GM19467 (cell line): Measurements from ENCODE around the gene GPR179.

Experiments
- ATAC-seq: cut with Tn5 transposase; IDR thresholded peaks from one replicate; pipeline ENCODE4 v1.9.1; 2021; ENCODE audit warnings: mild to moderate bottlenecking, moderate library complexity; ENCODE audit not compliant: unreplicated experiment

GPR179 gene, protein sequence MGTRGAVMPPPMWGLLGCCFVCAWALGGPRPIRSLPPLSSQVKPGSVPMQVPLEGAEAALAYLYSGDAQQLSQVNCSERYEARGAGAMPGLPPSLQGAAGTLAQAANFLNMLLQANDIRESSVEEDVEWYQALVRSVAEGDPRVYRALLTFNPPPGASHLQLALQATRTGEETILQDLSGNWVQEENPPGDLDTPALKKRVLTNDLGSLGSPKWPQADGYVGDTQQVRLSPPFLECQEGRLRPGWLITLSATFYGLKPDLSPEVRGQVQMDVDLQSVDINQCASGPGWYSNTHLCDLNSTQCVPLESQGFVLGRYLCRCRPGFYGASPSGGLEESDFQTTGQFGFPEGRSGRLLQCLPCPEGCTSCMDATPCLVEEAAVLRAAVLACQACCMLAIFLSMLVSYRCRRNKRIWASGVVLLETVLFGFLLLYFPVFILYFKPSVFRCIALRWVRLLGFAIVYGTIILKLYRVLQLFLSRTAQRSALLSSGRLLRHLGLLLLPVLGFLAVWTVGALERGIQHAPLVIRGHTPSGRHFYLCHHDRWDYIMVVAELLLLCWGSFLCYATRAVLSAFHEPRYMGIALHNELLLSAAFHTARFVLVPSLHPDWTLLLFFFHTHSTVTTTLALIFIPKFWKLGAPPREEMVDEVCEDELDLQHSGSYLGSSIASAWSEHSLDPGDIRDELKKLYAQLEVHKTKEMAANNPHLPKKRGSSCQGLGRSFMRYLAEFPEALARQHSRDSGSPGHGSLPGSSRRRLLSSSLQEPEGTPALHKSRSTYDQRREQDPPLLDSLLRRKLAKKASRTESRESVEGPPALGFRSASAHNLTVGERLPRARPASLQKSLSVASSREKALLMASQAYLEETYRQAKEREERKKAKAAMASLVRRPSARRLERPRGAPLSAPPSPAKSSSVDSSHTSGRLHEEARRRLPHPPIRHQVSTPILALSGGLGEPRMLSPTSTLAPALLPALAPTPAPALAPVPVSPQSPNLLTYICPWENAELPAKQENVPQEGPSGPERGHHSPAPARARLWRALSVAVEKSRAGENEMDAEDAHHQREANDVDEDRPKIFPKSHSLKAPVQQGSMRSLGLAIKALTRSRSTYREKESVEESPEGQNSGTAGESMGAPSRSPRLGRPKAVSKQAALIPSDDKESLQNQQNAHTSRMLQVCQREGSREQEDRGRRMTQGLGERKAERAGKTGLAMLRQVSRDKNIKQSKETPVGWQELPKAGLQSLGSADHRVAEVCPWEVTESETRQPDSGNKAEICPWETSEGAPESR (N-terminal part only)

DNA sequence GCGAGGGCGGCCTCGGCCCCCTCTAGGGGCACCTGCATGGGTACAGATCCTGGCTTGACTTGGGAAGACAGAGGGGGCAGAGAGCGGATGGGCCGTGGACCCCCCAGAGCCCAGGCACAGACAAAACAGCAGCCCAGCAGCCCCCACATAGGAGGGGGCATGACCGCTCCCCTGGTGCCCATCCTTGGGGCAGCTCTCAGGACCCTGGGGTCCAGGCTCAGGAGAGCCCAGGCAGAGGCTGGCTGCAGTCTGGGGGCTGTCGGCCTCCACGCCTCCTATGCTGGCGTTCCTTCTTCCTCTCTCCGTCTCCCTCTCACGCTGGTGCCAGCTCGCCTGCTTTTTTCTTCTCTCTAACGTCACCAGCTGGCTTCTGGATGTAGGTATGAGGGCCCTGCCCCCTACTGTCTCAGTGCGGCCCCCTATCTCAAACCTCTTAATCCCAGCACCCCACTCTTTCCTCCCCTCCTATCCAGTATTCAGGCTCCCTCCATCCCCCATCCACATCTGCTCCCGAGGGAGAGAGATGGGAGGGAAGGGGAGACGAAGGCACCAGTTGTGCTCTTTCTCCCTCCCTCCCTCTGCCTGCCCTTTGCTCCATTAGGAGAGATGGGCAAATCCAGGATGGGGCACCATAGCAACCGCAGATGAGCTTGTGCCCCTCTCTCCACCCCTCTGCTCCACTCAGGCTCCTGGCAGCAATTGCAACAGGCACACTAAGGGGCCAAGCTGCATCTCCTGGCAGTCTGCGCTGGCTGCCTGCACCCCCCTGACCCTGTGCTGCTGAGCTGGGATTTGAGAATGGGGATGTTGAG, at the start of gene GPR179:
GPR179 (minus strand) TSS at position 349 of the 812 bp plus-strand sequence; CDS start at position 182, 167 bp downstream.
- no peak for ATAC-seq

DNA sequence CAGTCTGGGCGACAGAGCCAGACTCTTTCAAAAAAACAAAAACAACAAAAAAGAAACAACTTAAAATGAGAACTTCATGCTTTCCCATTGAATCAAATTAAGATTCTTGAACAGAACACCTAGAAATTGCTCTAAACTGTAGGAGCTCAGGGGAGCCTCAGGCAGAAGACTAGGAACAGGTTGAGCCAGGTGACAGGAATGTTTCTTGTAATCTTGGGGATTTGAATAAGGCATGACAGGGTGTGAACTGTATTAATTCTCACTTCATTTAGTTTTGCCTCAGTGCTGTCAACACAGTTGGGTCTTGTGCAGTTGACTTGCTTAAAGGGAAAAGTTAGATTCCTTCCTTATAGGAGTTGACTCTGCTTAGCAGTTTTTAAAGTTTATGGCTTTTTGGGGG, 35.7 kb upstream of the GPR179 start:
- no peak for ATAC-seq

DNA sequence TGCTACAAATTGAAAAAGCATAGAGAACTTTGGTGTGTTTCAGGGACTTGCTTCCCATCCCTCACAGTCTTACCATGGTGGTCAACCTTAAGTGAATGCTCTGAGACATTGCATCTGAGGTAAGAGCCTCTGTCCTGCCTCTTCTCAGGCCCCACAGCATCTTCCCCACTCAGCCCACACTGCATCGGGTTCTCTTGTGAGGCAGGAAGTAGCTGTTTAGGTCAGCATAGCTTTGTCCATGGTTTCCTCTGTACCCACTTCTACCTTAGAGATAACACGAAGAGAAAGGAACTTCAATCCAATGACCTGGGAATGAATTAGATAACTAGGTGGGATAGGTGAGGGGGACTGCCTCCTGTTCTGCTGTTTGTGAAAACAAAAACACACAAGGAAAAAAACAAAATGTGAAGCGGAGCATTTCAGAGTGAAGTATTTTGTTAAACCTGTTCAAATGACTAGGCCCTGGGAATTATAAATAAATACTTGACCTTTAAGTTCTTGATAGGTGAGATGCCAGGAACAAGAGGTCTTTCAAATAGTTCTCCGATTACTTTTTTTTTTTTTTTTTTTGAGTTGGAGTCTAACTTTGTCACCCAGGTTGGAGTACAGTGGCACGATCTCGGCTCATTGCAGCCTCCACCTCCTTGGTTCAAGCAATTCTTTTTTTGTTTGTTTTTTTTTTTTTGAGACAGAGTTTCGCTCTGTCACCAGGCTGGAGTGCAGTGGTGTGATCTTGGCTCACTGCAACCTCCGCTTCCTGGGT, 25.5 kb upstream of the GPR179 start:
- ATAC-seq: no peak

DNA sequence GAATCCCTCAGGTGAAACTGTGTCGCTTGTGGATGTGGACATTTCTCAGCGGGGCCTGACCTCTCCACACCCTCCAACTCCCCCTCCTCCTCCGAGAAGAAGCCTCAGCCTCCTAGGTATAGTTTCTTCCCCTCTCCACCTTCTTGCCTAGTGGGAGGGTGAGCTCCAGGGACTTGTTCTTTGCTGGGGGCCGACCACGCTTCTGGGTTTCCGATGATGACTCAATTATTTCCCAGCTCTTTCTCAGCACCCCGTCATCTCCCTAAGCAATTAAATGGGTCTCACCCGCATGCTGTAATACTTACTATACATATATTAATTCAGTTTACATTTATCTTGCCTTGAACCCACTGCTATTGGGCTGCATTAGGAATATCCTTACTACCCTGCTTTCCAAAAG, 21.0 kb upstream of the GPR179 start:
- ATAC-seq: no peak

DNA sequence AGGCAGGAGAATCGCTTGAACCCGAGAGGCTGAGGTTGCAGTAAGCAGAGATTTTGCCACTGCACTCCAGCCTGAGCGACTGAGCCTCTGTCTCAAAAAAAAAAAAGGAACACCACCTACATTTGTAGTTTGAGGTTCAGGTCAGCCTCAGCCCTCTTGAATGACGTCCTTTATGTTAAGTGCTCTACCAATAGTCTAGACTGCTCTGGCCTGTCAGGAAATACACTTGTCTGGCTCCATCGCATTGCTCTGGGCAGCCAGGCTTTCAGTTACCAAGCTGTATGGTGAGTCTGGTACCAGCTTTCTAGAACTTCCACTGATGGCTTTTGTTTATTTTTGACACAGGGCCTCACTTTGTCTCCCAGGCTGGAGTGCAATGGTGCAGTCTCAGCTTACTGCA, 19.3 kb upstream of the GPR179 start:
- no peak for ATAC-seq

DNA sequence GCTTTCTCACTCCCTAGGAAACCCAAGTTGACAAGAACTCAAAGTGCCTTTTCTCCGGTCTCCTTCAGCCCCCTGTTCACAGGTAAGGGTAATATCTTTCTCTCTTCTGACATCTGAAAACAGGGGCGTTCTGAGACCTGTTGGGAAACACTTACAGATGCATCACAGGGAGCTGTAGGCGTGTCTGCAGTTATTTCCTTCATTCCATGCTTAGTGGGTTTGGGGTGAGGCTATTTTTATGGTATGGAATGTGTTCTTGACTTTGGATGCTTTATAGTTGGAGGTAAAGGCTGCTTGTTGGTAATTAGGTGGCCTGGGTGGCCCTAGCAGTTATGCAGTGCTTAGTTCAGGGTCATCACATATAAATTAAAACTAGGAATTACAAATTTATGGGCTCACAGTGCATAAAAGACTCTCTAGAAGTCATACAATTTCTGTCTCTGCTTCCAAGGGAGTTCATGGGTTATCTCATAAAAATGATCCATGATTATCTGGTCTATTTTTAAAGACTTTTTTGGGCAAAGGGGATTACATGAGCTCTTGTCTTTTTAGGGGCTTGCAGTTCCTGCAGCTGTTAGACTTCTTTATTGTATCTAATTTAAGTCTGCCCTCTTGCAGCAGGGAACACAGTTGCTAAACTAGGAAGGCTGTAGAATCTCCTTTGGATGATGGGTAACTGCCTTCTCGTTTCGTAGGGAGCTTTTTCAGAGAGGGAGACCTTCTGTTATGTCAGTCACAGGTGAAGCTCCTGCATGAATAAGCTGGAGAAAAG, 18.1 kb upstream of the GPR179 start:
- no peak for ATAC-seq

DNA sequence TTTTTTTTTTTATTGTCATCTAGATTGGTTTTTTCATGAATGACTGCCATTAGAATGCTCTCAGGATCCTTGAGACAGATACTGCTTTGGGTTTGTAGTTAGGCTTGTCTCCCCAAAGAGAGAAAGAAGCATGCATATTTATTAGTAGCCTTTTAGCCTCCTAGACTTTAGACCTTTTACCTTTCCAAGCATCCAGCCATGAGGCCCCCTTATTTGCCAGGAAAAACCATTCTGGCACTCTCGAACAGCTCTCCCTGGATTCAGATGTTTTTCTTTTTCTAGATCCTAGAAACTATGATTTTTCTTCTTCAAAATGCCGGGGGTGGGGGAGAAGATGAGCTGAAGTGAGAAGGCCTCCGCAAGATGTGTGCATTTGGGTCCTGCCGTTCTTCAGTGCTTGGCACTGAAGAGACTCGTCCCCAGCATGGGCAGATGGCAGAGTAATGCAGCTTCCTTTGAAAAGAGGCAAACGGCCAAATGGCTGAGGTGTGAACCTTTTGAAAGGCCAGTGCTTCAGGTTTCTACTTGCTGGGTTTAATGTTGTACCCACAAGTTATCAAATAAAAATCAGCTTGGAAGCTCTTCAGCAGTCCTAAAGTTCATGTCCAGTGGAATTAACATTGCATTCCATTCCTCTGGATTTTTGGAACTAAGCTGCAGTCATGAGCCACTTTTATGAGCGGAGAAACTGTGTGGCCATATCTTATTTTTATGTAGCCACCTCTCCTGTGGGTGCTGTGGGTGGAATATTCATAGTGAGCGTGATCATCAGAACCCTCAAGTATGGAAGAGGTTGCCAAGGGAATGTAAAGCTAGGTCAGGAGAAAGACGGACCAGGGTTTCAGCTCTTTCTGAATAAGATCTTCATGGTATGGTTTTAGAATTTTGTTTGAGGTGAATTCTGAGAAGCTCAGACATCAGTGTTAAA, 15.1 kb upstream of the GPR179 start:
- ATAC-seq: no peak

DNA sequence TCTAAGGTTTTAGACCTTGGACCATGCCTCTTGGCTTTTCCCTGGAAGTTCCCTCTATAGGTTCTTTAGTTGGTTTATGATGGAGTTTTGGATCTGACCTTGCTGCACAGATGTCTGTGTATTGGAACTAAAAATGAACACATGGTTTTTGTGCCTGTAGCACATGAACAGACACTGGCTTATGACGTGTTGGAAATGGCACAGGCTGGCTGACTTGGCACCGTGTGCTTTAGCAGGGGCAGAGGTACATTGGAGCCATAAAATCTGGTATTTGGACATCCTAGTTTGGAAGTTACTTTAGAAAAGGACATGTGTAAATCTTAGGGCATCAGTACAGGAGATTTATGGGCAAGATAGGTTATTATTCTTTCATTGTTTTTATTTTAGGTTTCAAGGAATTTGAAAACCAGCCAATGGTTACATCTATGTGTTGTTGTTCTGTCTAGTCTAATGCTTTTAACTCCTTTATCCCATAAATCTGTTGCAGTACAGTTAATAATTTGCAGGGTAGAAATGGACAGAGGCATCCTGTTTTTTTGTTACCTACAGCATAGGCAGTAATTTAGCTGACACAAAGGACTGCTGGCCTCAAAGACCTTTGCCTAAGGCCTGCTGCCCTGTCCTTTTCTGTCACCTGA, 13.8 kb upstream of the GPR179 start:
- no peak for ATAC-seq

DNA sequence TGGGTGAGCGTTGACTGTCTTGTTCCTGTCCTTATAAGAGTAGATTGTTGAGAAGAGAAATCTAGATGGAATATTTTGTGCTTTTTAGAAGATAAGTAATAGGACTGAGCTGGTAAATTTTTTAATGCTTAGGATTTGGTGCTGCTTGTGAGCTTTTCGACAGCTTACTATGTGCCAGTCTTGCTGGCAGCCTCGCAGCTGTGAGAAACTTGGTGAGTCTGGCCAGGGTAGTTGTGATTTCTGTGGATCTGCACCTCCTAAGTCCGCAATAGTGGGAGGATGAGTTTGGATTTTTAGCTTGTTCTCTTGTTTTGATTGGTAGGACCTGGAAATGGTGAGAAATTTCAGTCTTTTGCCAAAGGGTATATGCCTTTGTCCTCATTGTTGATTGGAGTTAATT, 11.5 kb upstream of the GPR179 start:
- no peak for ATAC-seq

DNA sequence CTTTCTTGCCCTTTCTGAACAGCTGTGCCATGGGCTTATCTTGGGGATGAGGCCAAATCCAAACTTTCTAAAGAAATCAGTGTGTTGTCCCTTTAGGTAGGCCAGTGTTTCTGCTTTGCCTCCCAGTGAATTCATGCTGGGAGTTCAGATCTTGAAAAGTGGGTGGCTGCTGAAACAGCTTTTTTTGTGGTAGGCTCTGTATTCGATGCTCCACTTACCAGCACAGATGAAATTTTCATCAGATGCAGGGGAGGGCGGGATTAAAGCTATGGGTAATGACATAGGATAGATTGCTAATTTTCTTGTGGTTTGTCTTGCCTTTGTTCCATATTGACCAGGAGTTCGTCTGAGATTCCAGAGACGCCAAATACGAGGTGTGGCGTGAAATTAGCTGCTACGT, 10.7 kb upstream of the GPR179 start:
- ATAC-seq: no peak

DNA sequence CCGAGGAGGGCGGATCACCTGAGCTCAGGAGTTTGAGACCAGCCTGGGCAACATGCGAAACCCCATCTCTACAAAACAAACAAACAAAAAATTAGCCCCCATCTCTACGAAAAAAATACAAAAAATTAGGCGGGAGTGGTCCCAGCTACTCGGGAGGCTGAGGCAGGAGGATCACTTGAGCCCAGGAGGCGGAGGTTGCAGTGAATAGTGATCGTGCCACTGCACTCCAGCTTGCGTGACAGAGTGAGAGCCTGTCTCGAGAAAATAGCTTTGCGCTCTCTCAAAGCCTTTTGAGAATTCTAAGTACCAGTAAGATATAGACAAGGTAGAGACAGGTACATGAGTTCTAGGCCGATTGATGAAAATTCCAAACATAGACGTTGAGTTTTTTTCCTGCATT, 9.9 kb upstream of the GPR179 start:
- ATAC-seq: no peak

DNA sequence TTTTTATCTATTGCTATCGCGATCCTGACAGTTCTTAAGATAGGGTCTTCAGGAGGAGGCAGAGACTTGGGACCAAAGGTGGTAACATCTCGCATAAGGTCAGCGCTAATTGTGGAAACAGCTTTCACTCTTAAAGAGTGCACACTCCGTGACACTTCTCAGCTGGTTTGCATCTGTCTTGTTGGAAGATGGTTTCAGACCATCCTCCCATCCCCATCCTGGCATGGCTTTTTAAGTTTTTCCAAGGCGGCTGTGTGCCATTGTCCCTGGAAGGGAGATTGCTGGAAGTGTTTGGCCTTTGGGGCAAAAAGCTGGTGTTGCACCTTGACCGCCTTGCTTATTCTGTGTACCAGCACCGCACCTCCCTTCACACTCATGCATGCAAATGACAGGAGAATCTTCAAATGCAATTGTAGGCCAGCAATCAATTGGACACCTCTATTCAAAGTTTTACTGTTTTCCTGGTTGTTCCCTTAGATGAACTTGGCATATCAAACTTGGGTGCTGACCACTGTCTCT, 9.4 kb upstream of the GPR179 start:
- ATAC-seq: no peak

DNA sequence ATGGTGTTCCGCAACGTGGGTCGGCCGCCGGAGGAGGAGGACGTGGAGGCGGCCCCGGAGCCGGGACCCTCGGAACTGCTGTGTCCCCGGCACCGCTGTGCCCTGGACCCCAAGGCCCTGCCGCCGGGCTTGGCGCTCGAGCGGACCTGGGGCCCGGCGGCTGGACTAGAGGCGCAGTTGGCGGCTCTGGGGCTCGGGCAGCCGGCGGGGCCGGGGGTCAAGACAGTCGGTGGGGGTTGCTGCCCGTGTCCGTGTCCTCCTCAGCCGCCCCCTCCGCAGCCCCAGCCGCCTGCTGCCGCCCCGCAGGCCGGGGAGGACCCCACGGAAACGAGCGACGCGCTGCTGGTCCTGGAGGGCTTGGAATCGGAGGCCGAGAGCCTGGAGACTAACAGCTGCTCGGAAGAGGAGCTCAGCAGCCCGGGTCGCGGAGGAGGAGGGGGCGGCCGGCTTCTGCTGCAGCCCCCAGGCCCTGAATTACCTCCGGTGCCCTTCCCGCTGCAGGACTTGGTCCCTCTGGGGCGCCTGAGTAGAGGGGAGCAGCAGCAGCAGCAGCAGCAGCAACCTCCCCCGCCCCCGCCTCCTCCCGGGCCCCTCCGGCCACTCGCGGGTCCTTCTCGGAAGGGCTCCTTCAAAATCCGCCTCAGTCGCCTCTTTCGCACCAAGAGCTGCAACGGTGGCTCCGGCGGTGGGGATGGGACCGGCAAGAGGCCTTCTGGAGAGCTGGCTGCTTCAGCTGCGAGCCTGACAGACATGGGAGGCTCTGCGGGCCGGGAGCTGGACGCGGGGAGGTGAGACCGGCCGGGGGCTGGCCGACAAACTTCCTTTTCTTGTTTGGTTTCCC, 8.7 kb upstream of the GPR179 start:
- no peak for ATAC-seq

DNA sequence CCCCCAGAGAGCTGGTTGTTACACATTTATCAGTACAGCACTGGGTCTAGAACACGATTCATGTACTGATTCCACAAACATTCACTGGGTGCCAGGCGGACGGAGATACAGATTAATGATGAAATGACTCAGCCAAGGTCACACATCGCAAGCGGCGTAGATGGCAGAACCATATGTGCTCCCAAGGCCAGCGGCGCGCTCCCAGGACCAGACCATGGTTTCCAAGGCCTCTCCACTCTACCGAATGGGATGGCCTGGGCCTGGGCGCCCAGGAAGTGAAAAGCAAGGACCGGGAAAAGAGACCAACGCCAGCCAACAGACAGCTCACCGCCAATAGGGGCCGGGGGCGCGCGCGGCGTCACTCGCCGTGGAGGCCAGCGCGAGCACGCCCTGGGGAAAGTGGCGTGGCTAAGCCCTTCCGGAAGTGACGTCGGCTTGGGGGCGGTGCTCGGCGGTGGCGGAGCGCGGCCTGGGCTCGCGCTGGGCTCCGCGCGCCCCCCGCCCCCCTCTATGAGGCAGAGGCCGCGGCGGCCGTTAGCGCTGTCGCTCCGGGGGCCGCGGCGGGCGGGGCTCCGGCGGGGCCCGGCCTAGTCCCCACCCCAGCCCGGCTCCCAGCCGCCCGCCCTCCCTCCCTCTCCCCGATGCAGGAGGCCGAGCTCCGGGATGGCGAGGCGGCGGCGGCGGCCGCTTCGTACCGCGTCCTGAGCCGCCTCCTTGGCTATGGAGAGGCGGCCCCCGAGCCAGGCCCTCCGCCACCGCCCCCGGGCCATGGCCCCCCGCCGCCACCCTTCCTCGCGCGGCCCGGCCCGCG, 7.9 kb upstream of the GPR179 start, which contains the start of gene SOCS7:
SOCS7 (plus strand) TSS at position 433 of the 811 bp plus-strand sequence; CDS start at position 642, 209 bp downstream.
- ATAC-seq: peak; percentile 82

DNA sequence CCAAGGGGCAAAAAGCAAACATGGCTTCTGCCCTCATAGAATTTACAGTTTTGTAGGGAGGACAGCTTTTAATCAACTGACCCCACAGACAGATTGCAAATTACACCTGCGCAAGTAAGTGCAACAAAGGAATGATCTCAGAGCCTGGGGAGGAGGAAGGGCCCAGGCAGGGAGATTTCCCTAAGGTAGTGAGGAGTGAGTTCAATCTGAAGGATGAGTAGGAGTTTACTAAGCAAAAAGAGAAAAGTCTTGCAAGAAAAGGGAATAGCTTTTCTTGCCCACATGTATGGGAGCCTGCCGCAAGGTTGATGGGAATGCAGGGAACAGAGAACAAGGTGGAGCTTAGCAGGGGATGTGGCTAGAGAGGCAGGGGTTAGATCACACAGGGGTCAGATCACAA, 6.3 kb upstream of the GPR179 start:
- no peak for ATAC-seq
